Erythroblast (primary cell): ENCODE measurements around the gene BMPR1B.

ENCODE experiments used
- DNase-seq, 2 experiments: peaks; one replicate each; lab custom pipeline; 2025; lab: John Stamatoyannopoulos, UW
- GATA1 ChIP-seq: IDR thresholded peaks from 2 replicates; pipeline ENCODE4 v1.6.1; 2011; ENCODE audit warnings: low read depth, mild to moderate bottlenecking, control low read depth, low read length, moderate library complexity
- POLR2A ChIP-seq: IDR thresholded peaks from 2 replicates; pipeline ENCODE4 v1.6.1; 2011; ENCODE audit warnings: mild to moderate bottlenecking, low read length

Gene BMPR1B

GRCh38 chr4:94995684-94996394, 238.1 kb downstream of the BMPR1B start:
- no peak for DNase-seq

GRCh38 chr4:95000076-95000648, 242.4 kb downstream of the BMPR1B start:
- TF ChIP-seq POLR2A (no peak), GATA1 (no peak)
- no peak for DNase-seq

More at GRCh38 chr4:94995684-94996394, 238.1 kb downstream of the BMPR1B start:
- TF ChIP-seq POLR2A (no peak), GATA1 (no peak)

- TF ChIP-seq POLR2A (no peak), GATA1 (no peak)
- no peak for DNase-seq
Measured at GRCh38 chr4:95004912-95005311, 247.2 kb downstream of the BMPR1B start.

GRCh38 chr4:95007998-95008397, 250.2 kb downstream of the BMPR1B start:
- DNase-seq: no peak
- TF ChIP-seq GATA1 (no peak), POLR2A (no peak)

GRCh38 chr4:95013236-95013635, 255.5 kb downstream of the BMPR1B start:
- DNase-seq: no peak
- TF ChIP-seq GATA1 (no peak), POLR2A (no peak)

GRCh38 chr4:95014068-95014467, 256.3 kb downstream of the BMPR1B start:
- TF ChIP-seq GATA1 (no peak), POLR2A (no peak)
- DNase-seq: no peak

GRCh38 chr4:95017305-95018064, 259.7 kb downstream of the BMPR1B start:
- no peak for TF ChIP-seq POLR2A
- TF ChIP-seq GATA1: no peak

GRCh38 chr4:95018785-95019184, 261.0 kb downstream of the BMPR1B start:
- no peak for TF ChIP-seq GATA1
- no peak for TF ChIP-seq POLR2A

More at GRCh38 chr4:95017305-95018064, 259.7 kb downstream of the BMPR1B start:
- no peak for DNase-seq

GRCh38 chr4:95020521-95020920, 262.8 kb downstream of the BMPR1B start:
- no peak for DNase-seq
- TF ChIP-seq POLR2A (no peak), GATA1 (no peak)

More at GRCh38 chr4:95018785-95019184, 261.0 kb downstream of the BMPR1B start:
- no peak for DNase-seq

GRCh38 chr4:95021099-95021498, 263.3 kb downstream of the BMPR1B start:
- TF ChIP-seq POLR2A (no peak), GATA1 (no peak)
- DNase-seq: no peak

GRCh38 chr4:95023110-95023509, 265.4 kb downstream of the BMPR1B start:
- no peak for DNase-seq
- TF ChIP-seq POLR2A: no peak
- no peak for TF ChIP-seq GATA1

GRCh38 chr4:95027905-95028618, 270.3 kb downstream of the BMPR1B start:
- no peak for DNase-seq
- TF ChIP-seq GATA1 (no peak), POLR2A (no peak)

GRCh38 chr4:95038791-95039190, 281.0 kb downstream of the BMPR1B start:
- TF ChIP-seq POLR2A: no peak
- TF ChIP-seq GATA1: no peak
- DNase-seq: no peak

- DNase-seq: no peak
- TF ChIP-seq POLR2A (no peak), GATA1 (no peak)
Measured at GRCh38 chr4:95044324-95044837, 286.6 kb downstream of the BMPR1B start.
